Sigmoid colon (tissue), 7 donors: ENCODE data around the gene SPTBN1. TPM values are rescaled to one million over a fixed set of nuclear protein-coding genes. Genes with fewer than 3 reads are reported as not detected.
"Not testable (repeated sequence)": the region's sequence is repeated elsewhere in the genome, so short reads cannot be mapped to it uniquely, and the experiment has no call there.

Experiments used
- DNase-seq: peaks from one replicate; pipeline ENCODE4 v3.0.0-alpha.2; 2019
- H3K27ac ChIP-seq, 4 donors: fragments of 200-600 bp; sonication (generic); one replicate each; pipeline ENCODE4 v1.5.1; 2016 to 2019; ENCODE audit warnings: mild to moderate bottlenecking in 1 of 4
- H3K27me3 ChIP-seq, 3 donors: fragments of 200-600 bp; sonication (generic); one replicate each; pipeline ENCODE4 v1.5.1; 2019; ENCODE audit warnings: mild to moderate bottlenecking in 1 of 3
- H3K36me3 ChIP-seq, 4 donors: fragments of 200-600 bp; sonication (generic); one replicate each; pipeline ENCODE4 v1.5.1; 2016 to 2019
- H3K4me1 ChIP-seq, 4 donors: fragments of 200-600 bp; sonication (generic); one replicate each; pipeline ENCODE4 v1.5.1; 2017 to 2019
- H3K4me3 ChIP-seq, 4 donors: fragments of 200-600 bp; sonication (generic); one replicate each; pipeline ENCODE4 v1.5.1; 2017 to 2019; ENCODE audit warnings: mild to moderate bottlenecking in 2 of 4, moderate library complexity in 1 of 4
- H3K9me3 ChIP-seq, 4 donors: fragments of 200-600 bp in 3 of 4; sonication (generic) in 3 of 4; one replicate each; pipeline versions ENCODE4 v1.5.1 to v1.6.1; 2013 to 2019
- CTCF ChIP-seq, 4 experiments: fragments of 450-650 bp in 3 of 4; fragments of 200-600 bp in 1 of 4; IDR thresholded peaks; one replicate each; pipeline ENCODE4 v1.5.1; 2016 to 2019; ENCODE audit warnings: antibody characterized with exemption in 4 of 4, mild to moderate bottlenecking in 3 of 4, moderate library complexity in 2 of 4
- EP300 ChIP-seq, 4 donors: sonication (generic); formaldehyde crosslinking; IDR thresholded peaks; one replicate each; pipeline ENCODE4 v1.6.1; 2017; ENCODE audit warnings: antibody characterized with exemption in 4 of 4
- POLR2A ChIP-seq, 2 donors: fragments of 450-650 bp; IDR thresholded peaks; one replicate each; pipeline ENCODE4 v1.6.1; 2016; ENCODE audit warnings: antibody characterized with exemption in 2 of 2, mild to moderate bottlenecking in 2 of 2, moderate library complexity in 2 of 2
- POLR2AphosphoS5 ChIP-seq, 4 donors: sonication (generic); formaldehyde crosslinking; IDR thresholded peaks; one replicate each; pipeline ENCODE4 v1.6.1; 2017; ENCODE audit warnings: antibody characterized with exemption in 4 of 4
- WGBS, 2 donors: extraction: QIAGEN DNeasy Blood & Tissue Kit; methylation state at CpG; one replicate each; pipeline ENCODE4 v1.1.7; 2013; 5-methylcytosine and 5-hydroxymethylcytosine counted together
- intact Hi-C: fragments of 100-400 bp; cut with DNase I; formaldehyde crosslinking; loops from one replicate; pipeline ENCODE4 v1.15.1; 2023
- polyA plus RNA-seq, 3 donors: library from polyadenylated mRNA; stranded (reverse); fragments of 200-250 nt; gene quantifications; one replicate each; pipeline ENCODE4 v1.2.3, GENCODE V29; 2013
- total RNA-seq, 4 donors: library from RNA; depleted of rRNA; stranded (reverse); fragments of >200 nt; gene quantifications; one replicate each; pipeline ENCODE4 v1.1.0, GENCODE V29; 2016
- donor health status: healthy with polysubstance abuse.
- donor health status: Bipolar disorder and iron deficiency.
- donor health status: healthy.

SPTBN1 gene
- total and polyA plus RNA-seq, 7 donors, result 23.1 to 273 (median 169) TPM

GRCh38 chr2:54479424-54479823 lies 23.3 kb downstream of the SPTBN1 start:
- H3K27ac ChIP-seq, result peak overlapping the region; percentile 25 to 75 (median 66)
- DNase-seq, result peak; percentile 84
- H3K9me3 ChIP-seq, result no peaks in the 10 kb centered on the region
- peaks cover 0 to 99% (median 92%) of the 10 kb centered on the region in 4 donors for H3K4me1 ChIP-seq
- H3K36me3 ChIP-seq, result no peaks in the 10 kb centered on the region
- H3K27me3 ChIP-seq, result no peaks in the 10 kb centered on the region
- H3K4me3 ChIP-seq, result no peak overlapping the region
- intact Hi-C loops, result loop anchor here (5.0 kb wide), 1 partner anchor 188 kb away; no protein-coding TSS in a partner anchor
- TF ChIP-seq POLR2A (IDR thresholded peaks at IDR 0.05) (no peak), EP300 (IDR thresholded peaks at IDR 0.05) (peak; percentile 51 to 93 (median 82)), POLR2AphosphoS5 (IDR thresholded peaks at IDR 0.05) (peak; percentile 91 to 98 (median 98)), CTCF (IDR thresholded peaks at IDR 0.05) (no peak)
- WGBS, 2 donors, result 79 to 85% methylated on average over 2 of the region's 2 CpGs

GRCh38 chr2:54480025-54480424 lies 23.9 kb downstream of the SPTBN1 start:
- TF ChIP-seq CTCF (IDR thresholded peaks at IDR 0.05) (no peak), POLR2A (IDR thresholded peaks at IDR 0.05) (no peak), POLR2AphosphoS5 (IDR thresholded peaks at IDR 0.05) (no peak), EP300 (IDR thresholded peaks at IDR 0.05) (no peak)
- no peak overlapping the region for H3K4me3 ChIP-seq
- H3K36me3 ChIP-seq, result no peaks in the 10 kb centered on the region
- no peak for DNase-seq
- peaks cover 0 to 97% (median 92%) of the 10 kb centered on the region in 4 donors for H3K4me1 ChIP-seq
- WGBS, 2 donors, result 87 to 88% methylated on average over 2 of the region's 2 CpGs
- no peaks in the 10 kb centered on the region for H3K27me3 ChIP-seq
- intact Hi-C loops, result no loop called here
- peak overlapping the region; percentile 25 to 75 (median 66) for H3K27ac ChIP-seq
- H3K9me3 ChIP-seq, result no peaks in the 10 kb centered on the region

GRCh38 chr2:54481686-54482085 lies 25.6 kb downstream of the SPTBN1 start:
- TF ChIP-seq EP300 (IDR thresholded peaks at IDR 0.05) (peak in 1 of 4 donors; percentile 46), POLR2A (IDR thresholded peaks at IDR 0.05) (no peak), CTCF (IDR thresholded peaks at IDR 0.05) (no peak), POLR2AphosphoS5 (IDR thresholded peaks at IDR 0.05) (peak; percentile 41 to 82 (median 58))
- WGBS, 2 donors, result 74 to 83% methylated on average over 3 of the region's 3 CpGs
- peaks cover 0 to 82% (median 76%) of the 10 kb centered on the region in 4 donors for H3K4me1 ChIP-seq
- intact Hi-C loops, result no loop called here
- H3K4me3 ChIP-seq, result no peak overlapping the region
- no peak for DNase-seq
- no peaks in the 10 kb centered on the region for H3K9me3 ChIP-seq
- peak overlapping the region; percentile 64 to 75 (median 67) for H3K27ac ChIP-seq
- no peaks in the 10 kb centered on the region for H3K27me3 ChIP-seq
- no peaks in the 10 kb centered on the region for H3K36me3 ChIP-seq

- peak; percentile 75 for DNase-seq
- intact Hi-C loops, result no loop called here
- H3K4me3 ChIP-seq, result no peak overlapping the region
- 71 to 82% methylated on average over 5 of the region's 5 CpGs for WGBS, 2 donors
- H3K27ac ChIP-seq, result peak overlapping the region; percentile 64 to 75 (median 67)
- TF ChIP-seq CTCF (IDR thresholded peaks at IDR 0.05), result no peak
- no peak for TF ChIP-seq POLR2A (IDR thresholded peaks at IDR 0.05)
- TF ChIP-seq EP300 (IDR thresholded peaks at IDR 0.05), result no peak
- peak in 1 of 4 donors; percentile 16 for TF ChIP-seq POLR2AphosphoS5 (IDR thresholded peaks at IDR 0.05)
- H3K4me1 ChIP-seq, result peaks cover 0 to 75% (median 67%) of the 10 kb centered on the region in 4 donors
- no peaks in the 10 kb centered on the region for H3K36me3 ChIP-seq
- H3K27me3 ChIP-seq, result no peaks in the 10 kb centered on the region
- no peaks in the 10 kb centered on the region for H3K9me3 ChIP-seq
These were observed 26.6 kb downstream of the SPTBN1 start for GRCh38 chr2:54482715-54483114.

- H3K36me3 ChIP-seq, result no peaks in the 10 kb centered on the region
- intact Hi-C loops, result no loop called here
- H3K4me3 ChIP-seq, result no peak overlapping the region
- H3K27ac ChIP-seq, result peak overlapping the region; percentile 64 to 75 (median 67)
- WGBS, 2 donors, result 82% methylated on average over 5 of the region's 5 CpGs
- no peaks in the 10 kb centered on the region for H3K27me3 ChIP-seq
- no peaks in the 10 kb centered on the region for H3K9me3 ChIP-seq
- H3K4me1 ChIP-seq, result peaks cover 0 to 68% (median 65%) of the 10 kb centered on the region in 4 donors
- TF ChIP-seq POLR2A (IDR thresholded peaks at IDR 0.05) (no peak), POLR2AphosphoS5 (IDR thresholded peaks at IDR 0.05) (peak in 1 of 4 donors; percentile 16)
- no peak for DNase-seq
These were observed 27.3 kb downstream of the SPTBN1 start for GRCh38 chr2:54483426-54483825.

- H3K27ac ChIP-seq, H3K4me3 ChIP-seq, H3K27me3 ChIP-seq, intact Hi-C loops, H3K9me3 ChIP-seq, DNase-seq, H3K36me3 ChIP-seq: not testable (repeated sequence)
- WGBS, 2 donors, result 96% methylated on average over 35 of the region's 35 CpGs
- H3K4me1 ChIP-seq, result peaks cover 0 to 59% (median 56%) of the 10 kb centered on the region in 4 donors
These were observed 29.6 kb downstream of the SPTBN1 start for GRCh38 chr2:54485756-54486155.
